HL-60/S4 treated with retinoic acid at 250 ng/mL for 4 days and 3 days (cell line): ENCODE results near the gene PTPRU.

Experiments
- in situ Hi-C: fragments of 300-500 bp; cut with MboI; formaldehyde crosslinking; loops from 2 replicates; pipeline ENCODE4 v1.7.0; 2022; ENCODE audit warnings: low sequenced_read_pairs

Gene PTPRU

DNA sequence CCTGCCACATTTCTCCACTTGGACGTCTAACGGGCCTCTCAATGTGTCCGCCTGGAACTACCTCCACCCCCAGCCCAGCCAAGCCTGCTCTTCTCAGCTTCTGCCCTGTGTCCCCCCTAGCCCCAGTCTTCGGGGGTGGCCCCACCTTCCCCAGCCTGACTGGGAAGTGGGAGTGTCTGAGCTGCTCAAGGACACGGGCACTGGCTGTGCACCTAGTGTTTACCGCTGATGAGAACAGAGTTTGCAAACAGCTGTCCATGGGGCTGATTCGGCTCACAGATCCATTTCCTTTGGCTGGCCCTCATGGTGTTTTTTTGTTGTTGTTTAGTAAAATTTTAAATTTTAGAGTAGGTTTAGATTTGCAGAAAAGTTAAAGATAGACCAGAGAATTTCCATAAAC lies 121.1 kb downstream of the PTPRU start:
- in situ Hi-C loops, result no loop called here

DNA sequence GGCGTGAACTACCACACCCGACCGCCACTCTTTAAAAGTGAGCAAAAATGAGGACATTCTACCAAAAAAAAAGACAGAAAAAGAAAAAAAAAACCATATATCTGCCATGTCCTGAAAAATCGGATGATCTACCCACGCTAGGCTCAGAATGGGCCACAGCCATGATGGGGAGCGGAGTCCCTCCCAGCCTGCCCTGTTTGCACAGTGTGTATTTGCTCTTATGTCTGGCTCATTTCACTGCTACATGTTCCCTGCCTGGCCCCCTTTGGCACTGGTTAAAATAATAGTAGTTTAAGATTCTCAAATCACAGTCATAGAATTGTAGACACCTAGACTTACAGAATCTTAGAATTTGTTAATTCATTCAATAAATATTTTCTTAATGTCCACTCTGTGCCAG lies 121.9 kb downstream of the PTPRU start:
- in situ Hi-C loops, result no loop called here

DNA sequence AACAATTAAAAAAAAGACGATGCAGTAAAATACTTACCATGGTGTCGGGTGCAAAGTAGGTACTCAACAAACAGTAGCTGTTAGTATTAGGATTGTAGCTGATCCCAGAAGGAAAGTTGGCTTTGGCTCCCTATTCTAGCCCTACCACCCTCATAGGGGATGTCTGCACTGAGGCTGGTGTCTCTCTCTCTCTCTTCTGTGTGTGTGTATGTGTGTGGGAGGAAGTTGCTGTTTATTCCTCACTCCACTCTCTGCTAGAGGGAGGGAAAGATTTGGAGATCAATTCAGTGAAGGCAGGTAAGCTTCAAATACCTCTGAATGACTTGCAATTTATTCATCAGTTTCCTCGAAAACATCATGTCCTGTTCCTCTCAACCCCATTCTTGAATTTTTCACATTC lies 124.4 kb downstream of the PTPRU start:
- in situ Hi-C loops, result no loop called here

DNA sequence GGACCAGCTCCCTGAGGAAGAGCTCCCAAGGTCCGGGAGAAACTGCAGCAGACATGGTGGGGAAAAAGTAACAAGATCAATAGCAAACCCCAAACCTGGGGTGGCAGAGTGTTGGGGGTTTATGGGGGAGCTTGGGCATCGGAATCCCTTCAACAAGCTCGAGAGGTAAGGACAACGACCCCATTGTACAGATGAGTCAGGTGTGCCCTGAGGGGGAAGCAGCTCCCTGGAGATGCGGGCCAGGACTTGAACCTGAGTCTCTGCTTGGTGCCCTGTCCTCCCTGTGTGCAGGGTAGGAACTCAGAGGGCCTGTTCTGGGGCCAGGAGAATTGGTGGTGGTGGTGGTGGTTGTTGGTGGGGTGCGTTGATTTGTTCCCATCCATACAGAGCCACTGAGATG lies 125.4 kb downstream of the PTPRU start:
- in situ Hi-C loops, result no loop called here

DNA sequence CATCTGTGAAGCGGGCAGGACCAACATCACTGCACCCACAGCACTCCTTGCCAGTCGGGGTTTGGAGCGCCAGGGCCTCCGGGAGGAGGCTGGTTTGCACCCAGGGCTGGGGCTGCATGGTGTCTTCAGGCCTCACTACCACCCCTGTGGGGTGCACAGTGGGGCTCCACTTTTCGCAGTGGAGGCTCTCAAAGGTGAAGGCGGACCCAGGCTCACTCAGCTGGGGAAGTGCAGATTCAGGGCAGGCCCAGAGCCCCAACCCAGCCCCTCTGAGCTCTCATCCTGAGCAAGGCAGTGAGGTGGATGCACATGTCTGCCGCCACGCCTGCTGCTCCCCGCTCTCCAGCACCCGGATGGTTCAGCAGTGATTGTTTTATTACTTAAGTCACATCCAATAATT lies 125.8 kb downstream of the PTPRU start:
- in situ Hi-C loops, result no loop called here

DNA sequence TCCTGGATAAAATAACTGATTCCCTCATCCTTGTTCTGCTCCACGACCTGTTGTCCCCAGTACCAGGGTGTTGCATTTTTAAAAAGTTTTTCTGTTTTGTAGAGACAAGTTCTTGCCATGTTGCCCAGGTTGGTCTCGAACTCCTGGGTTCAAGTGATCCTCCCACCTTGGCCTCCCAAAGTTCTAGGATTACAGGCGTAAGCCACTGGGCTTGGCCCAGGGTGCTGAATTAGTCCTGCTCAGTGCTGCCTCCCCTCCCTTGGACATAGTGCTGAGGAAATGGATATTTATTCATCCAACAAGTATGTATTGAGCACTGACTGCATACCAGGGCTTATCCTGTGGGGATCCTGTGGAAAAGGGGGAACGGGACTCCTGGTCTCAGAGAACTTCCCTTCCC lies 126.4 kb downstream of the PTPRU start:
- in situ Hi-C loops, result no loop called here

DNA sequence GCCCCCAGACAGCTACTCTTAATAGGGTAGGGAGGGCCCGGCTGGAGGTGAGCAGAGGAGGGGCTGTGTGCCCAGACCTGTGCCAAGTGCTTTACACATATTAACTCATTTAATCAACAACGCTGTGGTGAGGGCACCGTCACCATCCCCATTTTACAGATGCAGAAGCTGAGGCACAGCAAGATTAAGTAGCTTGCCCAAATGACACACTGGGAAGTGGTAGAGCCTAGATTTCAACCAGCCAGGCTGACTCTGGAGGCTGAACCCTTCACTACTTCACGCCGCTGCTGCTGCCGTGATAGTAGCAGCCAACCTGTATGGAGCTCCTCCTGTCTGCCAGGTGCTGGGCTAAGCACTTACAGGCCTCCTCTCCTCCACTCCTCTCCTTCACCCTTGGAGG lies 127.2 kb downstream of the PTPRU start:
- in situ Hi-C loops, result no loop called here

DNA sequence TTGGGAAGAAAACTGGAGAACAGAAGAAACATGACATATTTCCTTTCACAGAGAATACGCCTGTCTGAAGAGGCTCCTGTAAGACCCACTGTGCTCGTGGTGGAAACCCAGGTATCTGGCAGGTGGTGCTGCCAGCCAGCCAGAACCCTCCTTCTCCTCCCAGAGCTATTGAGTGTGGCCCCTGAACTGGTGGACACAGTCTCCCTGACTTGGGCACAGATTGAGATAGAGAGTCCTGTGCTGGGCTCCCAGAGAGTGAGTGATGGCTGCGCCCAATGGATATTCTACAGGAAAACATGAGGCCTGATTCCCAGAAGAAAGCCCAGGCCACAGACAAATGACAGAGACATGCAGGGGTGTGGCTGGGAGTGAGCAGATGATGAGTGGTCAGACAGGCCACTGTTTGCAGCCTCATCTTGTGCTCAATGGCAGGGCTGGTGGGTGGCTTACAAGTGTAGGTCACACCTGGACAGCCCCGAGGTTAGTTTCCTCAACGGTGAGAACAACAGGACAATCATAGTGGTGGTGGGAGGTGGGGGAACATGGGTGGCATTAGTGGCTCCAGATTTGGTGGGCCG lies 127.9 kb downstream of the PTPRU start:
- in situ Hi-C loops, result no loop called here

DNA sequence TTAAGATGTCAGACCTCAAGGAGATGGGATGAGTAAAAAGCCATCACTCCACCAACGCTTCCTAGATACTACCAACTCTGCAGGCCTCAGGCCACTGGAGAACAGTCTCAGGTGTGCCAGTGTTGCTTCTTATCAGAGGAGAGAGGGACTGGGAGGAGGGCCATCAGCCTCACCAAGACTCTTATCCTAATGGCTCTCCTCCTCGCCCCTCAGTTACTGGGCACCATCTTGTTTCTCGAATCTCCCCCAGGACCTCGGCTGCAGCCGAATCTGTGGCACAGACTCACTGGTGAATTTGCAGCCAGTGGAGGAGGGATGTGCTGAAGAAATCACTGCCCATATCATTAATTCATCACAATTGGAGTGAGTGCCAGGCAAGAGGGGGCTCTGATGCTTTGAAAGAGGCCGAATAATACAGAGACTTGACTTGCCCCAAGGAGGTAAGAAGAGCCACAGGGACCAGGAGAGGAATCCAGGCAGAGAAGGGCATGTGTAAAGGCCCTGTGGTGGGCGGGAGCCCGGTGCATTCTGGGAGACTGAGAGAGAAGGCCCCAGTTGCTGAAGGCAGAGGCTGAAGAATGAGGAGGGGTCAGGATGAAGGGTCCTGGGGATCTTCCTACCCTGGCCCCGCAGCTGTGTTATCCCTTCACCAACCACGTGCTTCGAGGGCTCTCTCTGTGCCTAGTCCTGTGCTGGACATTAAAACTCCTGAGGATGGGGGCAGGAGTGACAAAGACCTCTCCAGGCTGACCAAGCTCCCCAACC lies 129.8 kb downstream of the PTPRU start:
- in situ Hi-C loops, result no loop called here

DNA sequence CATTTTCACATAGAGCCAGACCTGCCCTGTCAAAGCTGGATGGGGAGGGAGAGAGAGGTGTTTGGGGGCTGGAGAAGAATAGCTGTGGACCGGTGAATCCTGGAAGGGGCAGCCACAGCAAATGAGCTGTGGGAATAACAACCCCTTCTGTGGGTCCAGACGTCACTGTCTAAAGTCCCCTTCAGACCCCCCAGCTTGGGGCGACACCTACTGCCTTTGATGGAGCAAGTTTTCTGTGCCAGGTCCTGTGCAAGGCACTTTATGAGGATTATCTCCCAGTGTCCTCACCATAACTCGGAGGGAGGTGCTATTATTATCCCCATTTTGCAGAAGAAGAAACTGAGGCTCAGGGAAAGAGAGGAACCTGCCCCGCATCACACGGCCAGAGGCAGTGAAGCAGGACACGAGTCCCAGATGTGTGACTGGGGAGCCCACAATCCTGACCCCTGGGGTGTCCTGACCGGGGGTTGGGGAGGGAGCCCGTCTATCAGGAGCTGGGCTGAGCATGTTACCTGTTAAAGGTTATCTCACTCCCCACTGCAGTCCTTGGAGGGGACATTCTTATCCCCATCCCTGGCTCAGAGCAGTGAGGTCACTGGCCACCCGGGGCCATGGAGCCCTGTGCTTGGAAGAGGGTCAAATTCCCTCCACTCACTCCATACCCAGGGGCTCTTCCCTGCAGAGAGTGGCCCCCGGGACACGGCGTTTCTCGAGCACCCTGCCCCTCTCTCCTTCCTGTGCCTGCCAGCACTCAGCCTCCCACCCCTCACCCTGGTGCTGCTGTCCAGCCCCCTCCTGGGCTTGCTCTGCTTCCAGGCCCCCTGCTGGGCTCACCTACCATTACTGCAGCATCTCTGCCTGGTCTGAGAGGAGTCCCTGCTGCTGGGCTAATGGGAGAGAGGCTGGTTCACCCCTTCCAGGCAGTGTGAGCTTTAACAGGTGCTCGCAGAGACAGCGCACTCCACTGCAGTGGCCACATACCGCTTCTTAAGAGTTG lies 132.9 kb downstream of the PTPRU start:
- in situ Hi-C loops, result no loop called here

DNA sequence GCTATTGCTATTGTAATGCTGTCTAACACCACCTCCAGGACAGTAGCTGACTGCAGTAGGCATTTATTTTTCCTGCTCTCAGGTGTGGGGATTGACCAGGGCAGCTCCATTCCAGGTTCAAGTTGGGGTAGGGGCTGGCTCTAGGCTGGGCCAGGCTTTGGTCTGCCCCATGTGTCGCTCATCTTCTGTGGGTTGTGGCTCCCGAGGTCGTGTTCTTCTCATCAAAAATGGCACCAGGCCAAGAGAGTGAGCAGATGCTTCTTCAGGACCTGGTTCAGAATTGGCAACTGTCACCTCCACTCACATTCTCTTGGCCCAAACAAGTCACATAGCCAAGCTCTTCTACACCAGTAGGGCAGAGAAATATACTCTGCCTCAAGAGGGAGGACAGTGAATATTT lies 133.7 kb downstream of the PTPRU start:
- in situ Hi-C loops, result no loop called here

DNA sequence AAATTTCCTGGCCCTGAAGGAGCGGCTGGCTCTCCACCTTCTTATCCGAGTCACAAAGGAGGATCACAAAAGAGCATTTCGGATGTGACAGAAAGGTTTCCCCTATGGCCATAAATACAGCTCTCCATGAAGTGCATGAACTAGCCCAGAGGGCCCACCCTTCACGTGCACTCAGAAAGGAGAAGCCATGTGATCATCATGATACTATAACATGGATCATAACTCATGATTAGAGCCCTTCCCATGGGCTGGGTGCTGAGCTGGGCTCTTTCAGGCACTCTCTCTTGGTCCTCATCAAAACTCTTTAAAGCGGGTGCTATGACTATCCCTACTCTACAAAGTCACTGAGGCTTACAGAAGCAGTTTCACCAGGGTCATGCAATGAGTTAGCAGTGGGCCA lies 135.0 kb downstream of the PTPRU start:
- in situ Hi-C loops, result no loop called here

DNA sequence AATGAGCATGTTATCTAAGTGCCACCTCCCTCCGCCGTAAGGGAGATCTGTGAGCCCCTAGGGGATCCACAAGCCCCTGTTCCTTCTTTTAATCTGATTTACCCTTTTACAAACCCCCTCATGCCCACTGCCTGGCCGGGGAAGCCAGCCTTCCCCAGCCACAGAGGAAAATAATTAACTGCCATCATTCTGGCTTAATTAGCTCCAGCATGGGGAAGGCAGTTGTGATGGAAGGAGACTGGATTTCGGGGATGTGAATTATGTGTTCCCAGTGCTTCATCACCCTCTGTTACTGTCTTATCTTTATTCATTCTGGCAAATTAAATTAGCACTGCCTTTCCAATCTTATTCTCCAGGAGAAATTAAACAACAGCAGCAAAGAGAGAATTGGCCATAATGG lies 135.8 kb downstream of the PTPRU start:
- in situ Hi-C loops, result no loop called here
